Liver (tissue), 9 donors: ENCODE measurements around the gene PRR30. TPM values are rescaled to one million over a fixed set of nuclear protein-coding genes. Genes with fewer than 3 reads are reported as not detected.

Experiments
- DNase-seq: peaks from one replicate; pipeline ENCODE4 v3.0.0-alpha.2; 2017; ENCODE audit warnings: low spot score
- H3K27ac ChIP-seq, 2 donors: one replicate each; pipeline ENCODE4 v1.7.0; 2013; ENCODE audit warnings: inconsistent platforms in 2 of 2, low read length in 2 of 2, control low read depth in 1 of 2, low read depth in 1 of 2, mild to moderate bottlenecking in 1 of 2
- H3K27me3 ChIP-seq, 4 donors: one replicate each; pipeline versions ENCODE4 v1.6.1 to v1.7.0; 2013; ENCODE audit warnings: low read length in 3 of 4, inconsistent platforms in 1 of 4, mild to moderate bottlenecking in 1 of 4, moderate library complexity in 1 of 4; ENCODE audit not compliant: control insufficient read depth in 4 of 4, insufficient read depth in 4 of 4
- H3K36me3 ChIP-seq, 4 donors: one replicate each; pipeline versions ENCODE4 v1.6.1 to v1.7.0; 2013; ENCODE audit warnings: low read length in 3 of 4, mild to moderate bottlenecking in 3 of 4, low read depth in 1 of 4, moderate library complexity in 1 of 4; ENCODE audit not compliant: control insufficient read depth in 4 of 4, insufficient read depth in 3 of 4
- H3K4me1 ChIP-seq, 4 donors: one replicate each; pipeline versions ENCODE4 v1.6.1 to v1.7.0; 2013; ENCODE audit warnings: low read length in 3 of 4, mild to moderate bottlenecking in 3 of 4, moderate library complexity in 1 of 4; ENCODE audit not compliant: control insufficient read depth in 4 of 4, insufficient read depth in 4 of 4
- H3K4me3 ChIP-seq, 3 donors: one replicate each; pipeline versions ENCODE4 v1.6.1 to v1.7.0; 2013; ENCODE audit warnings: low read length in 3 of 3, control low read depth in 1 of 3, low read depth in 1 of 3, mild to moderate bottlenecking in 1 of 3
- H3K9ac ChIP-seq, 2 donors: one replicate each; pipeline ENCODE4 v1.7.0; 2013; ENCODE audit warnings: low read length in 2 of 2, mild to moderate bottlenecking in 2 of 2, moderate library complexity in 2 of 2, control low read depth in 1 of 2, low read depth in 1 of 2
- H3K9me3 ChIP-seq, 4 donors: one replicate each; pipeline versions ENCODE4 v1.6.1 to v1.7.0; 2013; ENCODE audit warnings: low read length in 3 of 4; ENCODE audit not compliant: control insufficient read depth in 4 of 4
- ATF3 ChIP-seq: IDR thresholded peaks from 2 replicates; pipeline ENCODE4 v1.6.1; 2016; ENCODE audit warnings: antibody characterized with exemption
- CTCF ChIP-seq: fragments of 150-350 bp; IDR thresholded peaks from 2 replicates; pipeline ENCODE4 v1.5.1; 2017; ENCODE audit warnings: improper control_type of control experiment, low read depth, low read length; ENCODE audit not compliant: missing input control
- EGR1 ChIP-seq, 2 donors: IDR thresholded peaks; 2 replicates each; pipeline ENCODE4 v1.6.1; 2016 to 2018; ENCODE audit warnings: antibody characterized with exemption in 2 of 2, low read depth in 2 of 2
- FOXA1 ChIP-seq: IDR thresholded peaks from 2 replicates; pipeline ENCODE4 v1.6.1; 2016; ENCODE audit warnings: antibody characterized with exemption
- FOXA2 ChIP-seq: IDR thresholded peaks from 2 replicates; pipeline ENCODE4 v1.6.1; 2016; ENCODE audit warnings: antibody characterized with exemption
- HNF4A ChIP-seq, 2 donors: conservative IDR thresholded peaks; 2 replicates each; pipeline ENCODE4 v1.6.1; 2016; ENCODE audit warnings: antibody characterized with exemption in 2 of 2, mild to moderate bottlenecking in 2 of 2
- HNF4G ChIP-seq: IDR thresholded peaks from 2 replicates; pipeline ENCODE4 v1.6.1; 2016; ENCODE audit warnings: antibody characterized with exemption
- MAX ChIP-seq: IDR thresholded peaks from 2 replicates; pipeline ENCODE4 v1.6.1; 2016; ENCODE audit warnings: antibody characterized with exemption
- NR2F2 ChIP-seq: IDR thresholded peaks from 2 replicates; pipeline ENCODE4 v1.6.1; 2016; ENCODE audit warnings: antibody characterized with exemption
- RAD21 ChIP-seq, 2 donors: IDR thresholded peaks; 2 replicates each; pipeline ENCODE4 v1.6.1; 2016; ENCODE audit warnings: antibody characterized with exemption in 2 of 2, mild to moderate bottlenecking in 2 of 2
- REST ChIP-seq: IDR thresholded peaks from 2 replicates; pipeline ENCODE4 v1.6.1; 2016; ENCODE audit warnings: antibody characterized with exemption, mild to moderate bottlenecking
- RXRA ChIP-seq, 2 donors: IDR thresholded peaks; 2 replicates each; pipeline ENCODE4 v1.6.1; 2017 to 2018; ENCODE audit warnings: antibody characterized with exemption in 2 of 2, mild to moderate bottlenecking in 1 of 2
- SP1 ChIP-seq: IDR thresholded peaks from 2 replicates; pipeline ENCODE4 v1.6.1; 2018; ENCODE audit warnings: antibody characterized with exemption, mild to moderate bottlenecking
- TAF1 ChIP-seq: conservative IDR thresholded peaks from 2 replicates; pipeline ENCODE4 v1.6.1; 2016; ENCODE audit warnings: antibody characterized with exemption, mild to moderate bottlenecking
- YY1 ChIP-seq: IDR thresholded peaks from 2 replicates; pipeline ENCODE4 v1.6.1; 2016; ENCODE audit warnings: antibody characterized with exemption, mild to moderate bottlenecking
- ZBTB33 ChIP-seq: IDR thresholded peaks from 2 replicates; pipeline ENCODE4 v1.6.1; 2016; ENCODE audit warnings: antibody characterized with exemption
- WGBS: extraction: QIAGEN DNeasy Blood & Tissue Kit; methylation state at CpG from one replicate; pipeline ENCODE4 v1.1.7; 2013; 5-methylcytosine and 5-hydroxymethylcytosine counted together
- polyA plus RNA-seq, 2 donors: library from polyadenylated mRNA; stranded (reverse) in 1 of 2; unstranded in 1 of 2; fragments of 200-250 nt in 1 of 2; fragments of >200 nt in 1 of 2; fragmentation: Nextera tagmentation in 1 of 2; extraction: Ambion mirVana in 1 of 2; gene quantifications; one replicate each; pipeline versions ENCODE4 v1.2.1 to v1.2.3, GENCODE V29; 2013 to 2015
- total RNA-seq, 2 donors: library from RNA; depleted of rRNA; stranded (reverse); fragments of >200 nt; gene quantifications; one replicate each; pipeline ENCODE4 v1.2.3, GENCODE V29; 2014
- donor health status: healthy.
- donor health status: healthy.
- donor health status: healthy.
- donor health status: healthy.
- donor health status: healthy.

The PRR30 gene
- total and polyA plus RNA-seq, 4 donors, result not detected

GRCh38 chr2:27174638-27175037 lies 35.4 kb upstream of the PRR30 start:
- Histone ChIP-seq H3K9me3 (no peaks in the 10 kb centered on the region), H3K27me3 (no peaks in the 10 kb centered on the region), H3K27ac (no peak overlapping the region), H3K9ac (no peak overlapping the region), H3K4me3 (no peak overlapping the region), H3K4me1 (peaks cover 0 to 21% (median 13%) of the 10 kb centered on the region in 4 donors), H3K36me3 (no peaks in the 10 kb centered on the region)
- 91% methylated on average over 6 of the region's 6 CpGs for WGBS
- no peak for DNase-seq
- TF ChIP-seq ZBTB33 (no peak), TAF1 (no peak), REST (no peak), EGR1 (IDR thresholded peaks at IDR 0.05; ENCODE audit: low read depth in 2 of 2) (no peak), MAX (no peak), RAD21 (IDR thresholded peaks at IDR 0.05) (no peak), FOXA1 (no peak), ATF3 (no peak), FOXA2 (no peak), YY1 (no peak), RXRA (IDR thresholded peaks at IDR 0.05) (no peak), NR2F2 (no peak), HNF4A (conservative IDR thresholded peaks at IDR 0.05) (no peak), CTCF (no peak)

- no peak overlapping the region for H3K9ac ChIP-seq
- no peak for DNase-seq
- H3K27me3 ChIP-seq, result no peaks in the 10 kb centered on the region
- no peaks in the 10 kb centered on the region for H3K36me3 ChIP-seq
- peak overlapping the region; percentile 49 to 51 for H3K27ac ChIP-seq
- H3K4me3 ChIP-seq, result no peak overlapping the region
- H3K9me3 ChIP-seq, result no peaks in the 10 kb centered on the region
- 49% methylated on average over 8 of the region's 8 CpGs for WGBS
- peaks cover 0 to 13% (median 6%) of the 10 kb centered on the region in 4 donors for H3K4me1 ChIP-seq
- TF ChIP-seq FOXA2 (peak; percentile 98), FOXA1 (peak; percentile 93), YY1 (peak; percentile 71), NR2F2 (peak; percentile 37), REST (peak; percentile 64), SP1 (peak; percentile 67), HNF4G (no peak), RAD21 (IDR thresholded peaks at IDR 0.05) (peak; percentile 32 to 43), ATF3 (peak; percentile 47), ZBTB33 (peak; percentile 71)
These were observed 32.2 kb upstream of the PRR30 start for GRCh38 chr2:27171351-27171848.
